CD14-positive monocyte (primary cell): ENCODE results near the gene KRTAP10-3. TPM values are rescaled to one million over a fixed set of nuclear protein-coding genes. Genes with fewer than 3 reads are reported as not detected.
"Not testable (repeated sequence)": the region's sequence is repeated elsewhere in the genome, so short reads cannot be mapped to it uniquely, and the experiment has no call there.

Experiments
- DNase-seq, 3 donors: peaks; one replicate each; pipeline ENCODE4 v3.0.0-alpha.2; 2011 to 2022
- H2AFZ ChIP-seq: 2 replicates; pipeline ENCODE4 v1.6.0; 2012; ENCODE audit warnings: mild to moderate bottlenecking, low read depth, low read length, inconsistent platforms; ENCODE audit not compliant: insufficient read depth, poor library complexity, severe bottlenecking
- H3K27ac ChIP-seq, 2 donors: 1 replicate in 1 of 2; 2 replicates in 1 of 2; pipeline ENCODE4 v1.5.1; 2012 to 2013; ENCODE audit warnings: low read length in 2 of 2, control low read depth in 1 of 2, inconsistent platforms in 1 of 2, low read depth in 1 of 2, mild to moderate bottlenecking in 1 of 2
- H3K27me3 ChIP-seq, 2 donors: one replicate each; pipeline versions ENCODE4 v1.6.0 to v1.6.1; 2011 to 2013; ENCODE audit warnings: low read length in 2 of 2; ENCODE audit not compliant: control insufficient read depth in 2 of 2, insufficient read depth in 2 of 2
- H3K36me3 ChIP-seq, 2 donors: replicated peaks in 1 of 2; 1 replicate in 1 of 2; 2 replicates in 1 of 2; pipeline versions ENCODE4 v1.5.1 to v1.6.1; 2012 to 2013; ENCODE audit warnings: low read length in 2 of 2, control low read depth in 1 of 2, inconsistent platforms in 1 of 2, mild to moderate bottlenecking in 1 of 2; ENCODE audit not compliant: insufficient read depth in 2 of 2, control insufficient read depth in 1 of 2
- H3K4me1 ChIP-seq, 2 donors: 1 replicate in 1 of 2; 2 replicates in 1 of 2; pipeline versions ENCODE4 v1.5.1 to v1.6.1; 2012 to 2013; ENCODE audit warnings: low read length in 2 of 2, control low read depth in 1 of 2, inconsistent platforms in 1 of 2, mild to moderate bottlenecking in 1 of 2, moderate library complexity in 1 of 2; ENCODE audit not compliant: insufficient read depth in 2 of 2, control insufficient read depth in 1 of 2
- H3K4me2 ChIP-seq: replicated peaks from 2 replicates; pipeline ENCODE3; 2012; ENCODE audit warnings: low read length, moderate library complexity, mild to moderate bottlenecking; ENCODE audit not compliant: poor library complexity, severe bottlenecking; ENCODE audit errors: extremely low read depth
- H3K4me3 ChIP-seq, 3 experiments: fragments of 200-600 bp in 1 of 3; sonication (generic) in 1 of 3; replicated peaks in 1 of 3; 1 replicate in 2 of 3; 2 replicates in 1 of 3; pipeline ENCODE4 v1.5.1; 2011 to 2013; ENCODE audit warnings: low read length in 3 of 3, mild to moderate bottlenecking in 3 of 3, control low read depth in 2 of 3, low read depth in 2 of 3, inconsistent platforms in 1 of 3, moderate library complexity in 1 of 3
- H3K79me2 ChIP-seq: 2 replicates; pipeline ENCODE4 v1.6.0; 2012; ENCODE audit warnings: mild to moderate bottlenecking, control low read depth, inconsistent platforms, low read length, moderate library complexity; ENCODE audit not compliant: insufficient read depth
- H3K9ac ChIP-seq: 2 replicates; pipeline ENCODE4 v1.6.0; 2017; ENCODE audit warnings: low read length, mild to moderate bottlenecking; ENCODE audit not compliant: insufficient read depth, poor library complexity, severe bottlenecking
- H3K9me3 ChIP-seq, 2 donors: replicated peaks in 1 of 2; 1 replicate in 1 of 2; 2 replicates in 1 of 2; pipeline versions ENCODE4 v1.5.1 to v1.6.1; 2012 to 2013; ENCODE audit warnings: low read length in 2 of 2, control low read depth in 1 of 2; ENCODE audit not compliant: control insufficient read depth in 1 of 2, insufficient read depth in 1 of 2
- H4K20me1 ChIP-seq: 2 replicates; pipeline ENCODE4 v1.6.0; 2012; ENCODE audit warnings: mild to moderate bottlenecking, low read length, control low read depth, moderate library complexity; ENCODE audit not compliant: insufficient read depth
- H3K27ac Mint-ChIP-seq, 7 donors: one replicate each; pipeline ENCODE4 v1.8.0; 2020; ENCODE audit warnings: mild to moderate bottlenecking in 7 of 7, mixed read lengths in 7 of 7, moderate library complexity in 6 of 7, inconsistent platforms in 2 of 7
- H3K27me3 Mint-ChIP-seq, 3 donors: one replicate each; pipeline ENCODE4 v1.8.0; 2021 to 2022; ENCODE audit warnings: low read depth in 3 of 3, mild to moderate bottlenecking in 3 of 3, mixed read lengths in 3 of 3, moderate library complexity in 3 of 3, inconsistent platforms in 1 of 3
- H3K36me3 Mint-ChIP-seq, 2 donors: one replicate each; pipeline ENCODE4 v1.8.0; 2020; ENCODE audit warnings: mixed read lengths in 2 of 2, inconsistent platforms in 1 of 2, mild to moderate bottlenecking in 1 of 2
- H3K4me1 Mint-ChIP-seq: one replicate; pipeline ENCODE4 v1.8.0; 2020; ENCODE audit warnings: mild to moderate bottlenecking, mixed read lengths
- H3K4me3 Mint-ChIP-seq, 2 donors: one replicate each; pipeline ENCODE4 v1.8.0; 2020; ENCODE audit warnings: mild to moderate bottlenecking in 2 of 2, mixed read lengths in 2 of 2, moderate library complexity in 1 of 2
- H3K9me3 Mint-ChIP-seq, 7 donors: one replicate each; pipeline ENCODE4 v1.8.0; 2020 to 2022; ENCODE audit warnings: mixed read lengths in 7 of 7, mild to moderate bottlenecking in 6 of 7, moderate library complexity in 6 of 7, inconsistent platforms in 2 of 7
- CTCF ChIP-seq: fragments of 200-600 bp; IDR thresholded peaks from one replicate; pipeline ENCODE4 v1.8.0; 2022; ENCODE audit warnings: antibody characterized with exemption, mild to moderate bottlenecking
- WGBS: methylation state at CpG from one replicate; pipeline ENCODE4 v1.1.5; 2013; ENCODE audit warnings: missing lambda C conversion rate; ENCODE audit not compliant: insufficient coverage; 5-methylcytosine and 5-hydroxymethylcytosine counted together
- intact Hi-C, 2 donors: fragments of 100-400 bp; cut with micrococcal nuclease; formaldehyde crosslinking; loops; one replicate each; pipeline versions ENCODE4 v1.15.0 to v1.15.1; 2023
- polyA plus RNA-seq, 3 donors: library from polyadenylated mRNA; depleted of rRNA in 1 of 3; unstranded in 2 of 3; stranded (reverse) in 1 of 3; fragments of 300-500 nt in 2 of 3; fragments of >200 nt in 1 of 3; fragmentation: Illumina TruSeq in 2 of 3; gene quantifications; 1 replicate in 2 of 3; 2 replicates in 1 of 3; pipeline ENCODE4 v1.2.3, GENCODE V29; 2012 to 2021

The KRTAP10-3 gene
- polyA plus RNA-seq, 3 donors: not detected

GRCh38 chr21:44590897-44591800 is 32.6 kb upstream of the KRTAP10-3 start:
- H3K27me3 ChIP-seq, H3K27ac ChIP-seq, H3K4me3 ChIP-seq, H3K36me3 Mint-ChIP-seq, H2AFZ ChIP-seq, H3K4me2 ChIP-seq, H3K4me3 Mint-ChIP-seq, H3K9me3 Mint-ChIP-seq, H3K79me2 ChIP-seq, H3K9me3 ChIP-seq, H3K4me1 ChIP-seq, DNase-seq, H3K4me1 Mint-ChIP-seq, H4K20me1 ChIP-seq, intact Hi-C loops, H3K9ac ChIP-seq, H3K36me3 ChIP-seq: not testable (repeated sequence)
- H3K27me3 Mint-ChIP-seq: peaks cover 2 to 34% (median 7%) of the 10 kb centered on the region in 3 donors
- H3K27ac Mint-ChIP-seq: peak overlapping the region in 1 of 7 donors; percentile 41
- over 99% methylated on average over 10 of the region's 19 CpGs for WGBS

- Histone ChIP-seq H3K4me2 (no peak overlapping the region), H3K9me3 (no peaks in the 10 kb centered on the region), H3K79me2 (no peaks in the 10 kb centered on the region), H3K9ac (no peak overlapping the region), H3K36me3 (no peaks in the 10 kb centered on the region), H4K20me1 (no peaks in the 10 kb centered on the region), H3K4me3 (no peak overlapping the region), H3K4me1 (no peaks in the 10 kb centered on the region), H3K27me3 (peaks cover 0 to 6% of the 10 kb centered on the region in 2 donors), H3K27ac (no peak overlapping the region), H2AFZ (no peak overlapping the region)
- H3K36me3 Mint-ChIP-seq: no peaks in the 10 kb centered on the region
- DNase-seq: no peak
- TF ChIP-seq CTCF: no peak
- no peak overlapping the region for H3K4me3 Mint-ChIP-seq
- peaks cover 2 to 37% (median 7%) of the 10 kb centered on the region in 3 donors for H3K27me3 Mint-ChIP-seq
- no peaks in the 10 kb centered on the region for H3K4me1 Mint-ChIP-seq
- no peak overlapping the region for H3K27ac Mint-ChIP-seq
- H3K9me3 Mint-ChIP-seq: peaks cover 0 to 16% (median 5%) of the 10 kb centered on the region in 7 donors
- 79% methylated on average over 2 of the region's 10 CpGs for WGBS
- intact Hi-C loops: no loop called here
Observed at GRCh38 chr21:44590311-44590721, 31.7 kb upstream of the KRTAP10-3 start.
